GM19025 (cell line): ENCODE results near the gene PRSS12.
A peak's percentile ranks its signal among the peaks of the same experiment; 100 is the strongest.

Experiments used
- ATAC-seq: cut with Tn5 transposase; IDR thresholded peaks from one replicate; pipeline ENCODE4 v1.9.1; 2021; ENCODE audit warnings: mild to moderate bottlenecking, low read depth, moderate library complexity; ENCODE audit not compliant: unreplicated experiment

Gene PRSS12

DNA sequence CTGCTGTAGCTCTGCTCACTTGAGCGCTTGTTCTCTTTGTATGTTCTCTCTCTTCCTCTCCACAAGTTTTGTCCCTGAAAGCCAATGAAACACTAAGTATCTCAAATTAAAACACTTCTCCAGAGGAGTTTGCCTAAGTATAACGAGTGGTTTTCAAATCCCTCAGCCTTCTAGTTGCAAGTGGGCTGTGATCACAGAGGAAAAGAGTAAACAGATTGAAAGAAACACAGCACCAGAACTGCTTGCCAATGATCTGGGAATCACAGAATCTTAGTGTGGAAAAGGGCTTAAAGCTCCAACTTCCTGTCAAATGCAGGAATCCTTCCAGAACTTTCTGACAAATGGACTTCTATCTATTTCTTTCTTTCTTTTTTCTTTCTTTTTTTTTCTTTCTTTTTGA, 4.8 kb upstream of the PRSS12 start:
- ATAC-seq: no peak

DNA sequence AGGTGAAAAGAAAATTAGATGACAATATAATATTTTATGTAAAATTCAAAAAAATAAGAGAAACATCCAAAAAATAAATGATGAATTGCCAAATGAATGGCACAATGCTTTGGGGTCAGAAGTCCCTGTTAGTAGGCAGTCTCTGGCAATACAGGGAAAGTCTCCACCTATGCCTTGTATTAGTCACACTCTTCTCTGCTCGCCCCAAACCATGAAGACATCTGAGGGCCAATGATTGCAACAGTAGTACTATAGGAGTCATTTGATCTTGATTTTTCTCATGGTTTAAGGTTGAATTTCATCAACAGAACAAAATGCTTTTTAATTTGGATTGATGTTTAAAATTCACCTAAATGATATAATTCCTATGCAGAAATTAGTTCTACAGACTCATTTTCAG, 3.9 kb upstream of the PRSS12 start:
- ATAC-seq: no peak

DNA sequence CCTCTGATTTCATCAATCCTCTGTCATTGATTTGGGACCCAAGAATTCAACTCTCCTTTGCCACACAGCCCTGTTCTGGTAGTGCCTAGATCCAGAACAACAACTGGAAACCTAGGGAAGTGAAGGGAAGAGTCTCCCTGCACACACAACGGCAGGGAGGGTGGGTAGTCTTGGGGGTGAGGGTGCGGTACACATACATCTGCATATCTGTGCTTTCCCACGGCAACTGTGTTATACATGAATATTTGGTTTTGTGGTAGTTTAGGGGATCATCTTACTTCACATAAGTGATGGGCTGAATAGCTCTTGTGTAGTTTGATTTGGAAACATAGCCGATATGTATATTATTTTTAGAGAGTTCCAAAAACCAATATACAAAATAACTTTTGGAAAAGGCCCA, 3.3 kb upstream of the PRSS12 start:
- no peak for ATAC-seq

DNA sequence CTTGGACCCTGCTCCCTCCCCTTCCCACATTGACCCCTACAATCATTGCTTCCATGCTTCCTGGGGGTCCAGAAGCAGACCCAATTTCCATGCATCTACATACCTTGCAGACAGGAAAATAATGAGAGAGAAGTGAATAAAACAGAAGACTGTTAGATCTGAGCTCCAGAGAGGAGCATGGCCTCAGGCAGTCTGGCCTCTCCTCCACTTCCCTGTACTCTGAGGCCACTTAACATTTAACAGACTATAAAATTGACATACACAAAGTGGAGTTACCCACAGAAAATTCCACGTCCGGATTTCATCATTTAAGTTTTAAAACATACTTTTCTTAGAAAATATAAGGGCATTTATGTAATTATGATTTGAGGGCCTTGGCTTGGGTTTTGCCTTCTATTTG, 2.1 kb upstream of the PRSS12 start:
- no peak for ATAC-seq

DNA sequence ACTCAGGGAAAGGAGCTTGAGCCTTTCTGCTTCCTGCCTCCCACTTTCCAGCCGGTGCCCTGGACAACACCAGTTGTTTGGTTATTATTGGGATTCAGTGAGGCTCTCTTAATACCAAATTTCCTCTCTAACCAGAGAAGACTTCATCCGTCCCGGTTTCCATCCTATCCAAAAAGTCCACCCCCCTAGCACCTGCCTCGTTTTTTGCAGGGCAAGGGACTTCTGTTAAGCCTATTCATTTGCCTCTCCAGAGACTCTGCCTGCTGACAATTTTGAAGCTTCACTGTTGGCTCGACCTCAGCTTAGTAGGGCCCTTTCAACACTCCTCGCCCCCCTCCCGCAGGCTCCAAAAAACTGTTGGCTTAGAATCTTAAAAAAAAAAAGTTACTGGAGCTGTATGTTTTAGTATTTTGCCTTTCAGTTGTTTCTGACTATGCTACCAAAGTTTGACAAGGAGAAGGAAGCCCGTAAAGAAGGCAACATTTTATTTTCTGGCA, 779 bp upstream of the PRSS12 start:
- no peak for ATAC-seq

DNA sequence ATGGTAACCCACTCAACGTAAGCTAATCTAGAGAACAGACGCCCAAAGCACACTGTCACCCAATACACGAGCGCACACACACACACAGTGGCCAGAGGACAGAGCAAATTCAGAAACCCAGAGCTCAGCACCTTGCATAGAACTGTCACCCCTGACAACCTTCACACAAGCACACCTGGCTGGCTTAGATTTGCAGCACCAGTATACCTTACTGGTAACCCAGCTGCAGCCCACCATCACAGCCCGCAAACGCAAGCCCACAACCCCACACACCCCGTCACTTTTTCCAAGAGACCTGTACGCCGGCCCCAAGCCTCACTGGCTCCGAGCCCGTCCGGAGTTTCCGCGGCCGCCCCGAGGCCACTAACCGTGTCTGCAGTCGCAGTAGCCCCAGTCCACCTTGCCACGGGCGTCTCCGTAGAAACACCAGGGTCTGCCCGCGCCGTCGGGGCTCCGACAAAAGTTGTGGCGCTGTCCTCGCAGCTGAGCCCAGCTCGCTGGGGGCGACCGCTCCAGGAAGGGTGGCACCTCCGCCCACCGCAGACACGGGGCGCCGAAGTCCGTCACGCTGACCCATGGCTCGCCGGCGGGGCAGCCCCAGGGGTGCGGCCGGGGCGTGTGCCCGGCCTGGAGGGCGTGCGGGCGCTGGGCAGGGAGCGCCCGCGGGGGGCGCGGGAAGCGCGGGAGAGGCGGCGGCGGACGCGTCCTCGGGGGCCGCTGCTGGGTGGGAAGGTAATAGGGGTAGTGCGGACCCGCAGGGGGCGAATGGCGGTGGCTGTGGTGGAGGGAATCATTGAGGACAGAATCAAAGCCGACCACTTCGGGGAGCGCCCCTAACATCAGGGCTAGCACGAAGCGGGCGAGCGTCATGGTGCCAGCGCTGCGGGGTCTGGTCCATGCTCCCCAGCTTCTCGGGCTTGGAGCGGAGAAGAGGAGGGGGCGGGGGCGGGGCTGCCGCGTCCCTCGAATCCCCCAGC, 664 bp downstream of the PRSS12 start:
- ATAC-seq: peak; percentile 13

DNA sequence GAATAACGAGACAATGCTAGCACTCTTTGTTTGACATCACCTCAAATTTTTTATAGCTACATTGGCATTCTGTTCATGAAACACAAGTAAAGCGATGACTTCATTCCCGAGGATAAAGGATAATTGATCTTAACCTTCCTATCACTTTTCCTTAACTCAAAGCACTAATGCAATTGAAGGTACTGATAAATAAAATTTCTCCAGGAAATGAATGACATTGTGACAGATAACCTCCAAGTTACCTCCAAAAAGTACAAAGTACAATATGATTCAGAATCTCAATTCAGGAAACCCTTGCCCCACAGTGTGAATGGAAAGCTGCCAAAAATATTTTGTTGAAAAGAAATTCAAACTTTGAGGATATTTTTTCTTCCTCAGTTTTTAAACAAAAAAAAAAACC, 1.8 kb downstream of the PRSS12 start:
- ATAC-seq: no peak

DNA sequence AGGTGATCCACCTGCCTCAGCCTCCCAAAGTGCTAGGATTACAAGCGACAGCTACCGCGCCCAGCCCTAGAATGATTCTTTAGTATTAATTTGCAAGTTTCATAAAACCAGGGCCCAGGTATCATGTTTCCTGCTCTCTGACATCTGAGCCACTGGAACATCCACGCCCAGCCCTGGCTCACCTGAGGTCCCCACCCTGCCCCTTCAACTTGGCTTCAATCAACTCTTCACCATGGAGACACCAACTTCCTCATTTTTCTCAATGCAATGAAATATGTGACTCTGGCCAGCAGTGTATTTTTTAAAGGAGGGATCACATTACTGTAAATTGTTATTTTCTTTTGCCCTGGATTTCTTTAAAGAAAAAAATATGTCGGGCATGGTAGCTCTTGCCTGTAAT, 3.9 kb downstream of the PRSS12 start:
- no peak for ATAC-seq

DNA sequence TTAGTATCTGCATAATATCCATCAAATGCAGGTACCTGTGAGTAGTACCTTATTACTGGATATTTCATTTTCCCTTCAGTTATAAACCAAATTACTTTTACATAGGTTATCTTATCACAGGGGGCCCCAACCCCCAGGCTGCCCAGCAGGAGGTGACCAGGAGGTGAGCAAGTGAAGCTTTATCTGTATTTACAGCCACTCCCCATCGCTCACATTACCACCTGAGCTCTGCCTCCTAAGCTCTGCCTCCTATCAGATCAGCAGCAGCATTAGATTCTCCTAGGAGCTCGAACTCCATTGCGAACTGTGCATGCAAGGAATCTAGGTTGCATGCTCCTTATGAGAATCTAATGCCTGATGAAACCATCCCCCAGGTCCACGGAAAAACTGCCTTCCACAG, 6.3 kb downstream of the PRSS12 start:
- no peak for ATAC-seq

DNA sequence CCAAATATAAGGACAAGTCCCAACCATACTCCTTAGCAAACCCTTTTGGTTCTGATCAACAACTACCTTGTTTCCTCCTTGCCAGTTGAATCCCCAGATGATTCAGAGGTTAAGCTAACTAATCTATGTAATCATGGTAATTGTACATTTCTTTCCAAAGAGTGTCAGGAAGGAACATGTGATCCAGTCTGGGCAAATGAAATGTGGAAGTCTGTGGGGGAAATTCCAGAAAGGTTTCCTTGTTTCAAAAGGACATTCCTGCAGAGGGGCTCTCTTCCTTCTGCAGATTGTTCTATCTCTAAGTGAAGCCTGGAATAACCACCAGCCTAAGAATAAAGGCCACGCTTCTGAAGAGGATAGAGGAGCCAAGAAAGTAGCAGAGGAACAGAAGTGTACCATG, 7.0 kb downstream of the PRSS12 start:
- no peak for ATAC-seq

DNA sequence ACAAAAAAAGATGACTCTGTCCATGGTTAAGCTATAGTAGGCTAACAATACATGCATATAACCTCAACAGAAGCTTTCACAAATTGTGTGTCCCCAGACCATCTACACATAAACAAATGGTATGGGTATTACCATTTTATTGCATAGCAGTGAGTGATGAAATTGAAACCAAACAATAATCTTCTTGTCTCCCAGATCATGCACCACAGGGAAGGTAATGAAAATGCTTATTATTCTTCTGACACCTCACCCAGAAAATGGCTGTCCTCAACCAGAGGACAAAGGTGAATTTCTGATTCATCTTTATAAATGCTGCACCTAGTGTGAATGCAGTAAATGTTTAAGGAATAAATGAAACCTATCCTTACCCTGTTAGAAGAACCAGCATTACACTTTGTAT, 8.0 kb downstream of the PRSS12 start:
- ATAC-seq: no peak

DNA sequence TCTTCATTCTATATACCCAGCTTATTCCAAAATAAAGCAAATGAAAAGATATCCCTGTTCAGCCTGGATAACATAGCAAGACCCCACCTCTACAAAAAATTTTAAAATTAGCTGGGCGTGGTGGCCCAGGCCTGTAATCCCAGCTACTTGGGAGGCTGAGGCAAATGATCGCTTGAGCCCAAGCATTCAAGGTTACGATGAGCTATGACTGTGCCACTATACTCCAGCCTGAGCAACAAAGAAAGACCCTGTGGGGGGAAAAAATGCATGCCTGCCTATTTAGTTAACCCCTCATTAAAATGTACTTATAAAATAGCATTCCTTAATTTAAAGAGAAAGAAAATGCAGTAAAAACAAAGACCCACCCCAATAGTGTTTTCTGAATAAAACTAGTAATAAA, 9.3 kb downstream of the PRSS12 start:
- ATAC-seq: no peak

DNA sequence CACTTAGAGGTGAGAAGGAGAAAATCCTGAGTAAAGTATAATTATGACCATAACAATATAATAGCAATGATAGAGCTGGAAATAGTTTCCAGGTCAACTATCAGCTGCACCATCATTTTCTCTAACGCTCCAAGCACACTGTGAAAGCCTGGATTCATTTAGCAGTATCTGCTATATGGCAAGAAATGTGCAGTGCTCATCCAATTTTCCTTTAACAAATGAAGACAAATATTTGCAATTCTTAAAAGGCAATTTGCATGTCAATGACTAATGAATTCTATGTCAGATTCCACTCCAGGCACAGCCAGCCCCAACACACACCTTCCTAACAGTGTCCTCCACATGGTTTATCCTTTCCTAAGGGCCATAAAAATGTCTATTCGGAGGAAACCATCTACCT, 12.7 kb downstream of the PRSS12 start:
- ATAC-seq: no peak

DNA sequence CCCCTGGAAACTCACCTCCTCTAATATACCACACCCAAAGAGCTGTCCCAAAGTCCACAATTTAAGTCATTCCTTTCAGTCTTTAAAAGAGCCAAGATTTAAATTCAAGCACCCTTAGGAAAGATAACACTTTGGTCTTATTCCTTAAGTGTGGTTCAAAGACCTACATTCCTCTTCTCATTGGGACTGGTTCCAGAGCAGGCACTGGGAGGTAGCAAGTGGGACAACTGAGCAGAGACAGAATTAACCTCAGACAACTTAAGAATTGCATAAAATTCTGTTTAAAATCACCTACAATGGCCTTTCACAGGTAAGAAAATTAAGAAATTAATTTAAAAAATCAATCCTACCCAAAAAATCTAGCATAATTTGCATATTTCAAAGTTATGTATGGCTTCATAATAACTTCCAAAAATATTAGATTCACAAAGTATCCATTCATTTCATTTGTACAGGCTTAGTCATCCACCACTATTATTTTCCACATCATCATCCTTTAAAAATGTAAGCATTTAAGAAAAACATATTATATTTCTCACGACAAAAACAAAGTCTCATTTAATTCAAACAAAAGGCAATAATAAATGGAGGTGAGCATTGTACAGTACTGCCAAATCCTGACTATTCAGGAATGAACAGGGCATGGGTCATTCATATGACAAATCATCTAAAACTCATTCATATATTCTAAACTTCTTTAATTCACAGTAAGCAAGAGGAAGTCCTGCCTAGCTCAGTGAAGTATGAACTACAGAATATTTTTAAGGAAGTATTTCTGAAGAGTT, 13.6 kb downstream of the PRSS12 start:
- no peak for ATAC-seq

DNA sequence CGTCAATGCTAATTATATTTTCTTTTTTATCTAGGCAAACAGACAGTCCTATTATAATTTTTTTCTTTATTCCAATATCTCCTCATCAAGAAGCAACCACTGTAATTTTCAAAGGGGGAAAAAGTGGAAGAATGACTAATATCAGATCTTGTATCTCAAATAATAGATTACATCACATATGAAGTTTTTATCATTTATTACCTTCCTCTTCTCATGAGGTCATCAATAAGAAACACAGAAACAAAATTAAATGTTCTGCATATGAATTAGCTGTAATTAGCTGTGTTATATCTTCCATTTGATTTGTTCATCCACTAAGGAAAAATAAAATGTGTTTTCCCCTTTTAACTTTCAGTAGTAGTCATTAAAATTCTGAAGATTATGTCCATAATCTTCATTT, 14.3 kb downstream of the PRSS12 start:
- no peak for ATAC-seq

DNA sequence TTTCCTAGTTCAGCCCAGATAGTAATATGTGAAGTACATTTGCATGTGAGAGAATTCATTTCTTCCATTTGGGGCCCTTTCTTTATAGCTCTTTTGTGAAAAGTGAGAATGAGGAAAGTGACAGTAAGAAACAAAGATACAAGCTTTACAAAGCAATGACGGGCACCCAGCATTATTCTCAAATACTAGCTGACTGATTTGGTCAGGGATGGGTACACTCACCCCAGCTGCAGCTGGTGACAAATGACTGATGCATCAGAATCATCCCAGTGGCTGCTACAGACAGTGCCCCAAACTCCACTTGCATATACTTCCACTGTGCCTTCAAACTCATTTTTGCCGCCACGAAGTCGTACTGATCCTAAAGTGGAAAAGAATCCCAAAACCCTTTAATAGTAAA, 14.8 kb downstream of the PRSS12 start:
- ATAC-seq: no peak

DNA sequence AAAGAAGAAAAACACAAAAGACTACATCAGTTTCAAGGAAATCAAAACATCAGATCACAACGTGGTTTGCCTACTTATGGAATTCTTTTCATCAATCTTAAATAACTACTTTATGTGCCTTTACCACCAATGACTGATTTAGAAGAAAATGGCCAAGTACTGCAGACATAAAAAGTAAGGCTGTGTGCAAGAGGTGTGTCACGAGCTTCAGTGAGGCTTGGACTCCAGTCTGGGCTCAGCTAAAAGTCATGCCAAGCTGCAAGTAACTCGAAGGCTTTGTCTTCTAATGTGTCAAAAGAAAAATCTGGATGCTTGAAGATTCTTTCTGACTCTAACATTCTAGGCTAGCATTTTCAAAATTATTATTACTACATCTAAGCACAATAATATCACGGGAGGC, 17.0 kb downstream of the PRSS12 start:
- ATAC-seq: no peak

DNA sequence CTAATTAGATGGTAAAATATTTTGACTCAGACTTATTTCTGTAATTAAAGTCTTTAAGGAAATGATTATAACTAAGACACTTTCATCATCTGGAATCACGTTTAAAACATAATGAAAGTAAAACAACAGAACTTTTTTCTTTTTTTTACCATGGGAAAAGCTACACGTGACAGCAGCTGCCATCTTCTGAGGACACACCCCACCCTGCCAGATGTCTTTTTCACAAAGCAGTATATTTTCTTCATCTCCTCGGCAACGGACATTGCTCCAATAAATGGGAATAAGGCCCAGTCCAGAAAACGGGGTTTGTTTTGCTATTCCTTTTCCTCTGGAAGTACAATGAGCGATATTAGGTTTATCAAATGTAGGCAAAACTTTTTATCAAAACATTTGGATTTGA, 17.5 kb downstream of the PRSS12 start:
- no peak for ATAC-seq

DNA sequence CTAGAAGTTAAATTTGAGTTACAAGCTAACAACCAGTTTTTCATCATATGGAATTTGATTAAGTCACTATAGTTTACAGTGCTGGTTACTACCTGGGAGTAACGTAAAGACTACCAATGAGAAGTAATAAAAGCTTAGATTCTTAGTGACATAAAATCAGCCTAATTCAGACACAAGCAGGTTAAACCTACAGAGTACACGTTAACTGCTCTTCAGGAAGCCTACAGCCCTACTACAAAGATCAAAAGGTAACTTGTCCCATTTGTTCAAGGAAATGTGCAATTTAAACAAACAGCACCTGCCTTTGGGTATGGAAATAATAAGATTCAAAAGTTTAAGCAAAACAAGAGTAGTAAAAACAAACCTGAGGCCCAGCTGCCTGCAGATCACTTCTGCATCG, 21.5 kb downstream of the PRSS12 start:
- no peak for ATAC-seq

DNA sequence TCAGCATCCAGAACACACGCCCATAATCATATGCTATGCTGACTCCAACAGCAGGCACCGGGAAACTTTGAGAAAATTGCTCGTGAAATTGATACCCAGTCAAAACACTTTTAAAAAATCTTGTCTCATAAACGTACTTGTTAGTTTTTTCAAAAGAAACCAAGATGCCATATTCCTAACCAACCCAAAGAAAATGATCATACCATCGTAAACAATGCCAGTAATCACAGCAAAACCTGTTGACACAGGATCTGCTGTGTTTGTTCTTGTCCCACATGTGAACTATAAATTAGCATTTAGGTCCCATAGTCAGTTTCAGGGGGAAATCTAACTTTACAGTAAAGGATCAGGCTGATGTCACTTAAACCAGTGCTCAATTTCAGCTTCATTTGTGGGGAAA, 23.0 kb downstream of the PRSS12 start:
- ATAC-seq: no peak

DNA sequence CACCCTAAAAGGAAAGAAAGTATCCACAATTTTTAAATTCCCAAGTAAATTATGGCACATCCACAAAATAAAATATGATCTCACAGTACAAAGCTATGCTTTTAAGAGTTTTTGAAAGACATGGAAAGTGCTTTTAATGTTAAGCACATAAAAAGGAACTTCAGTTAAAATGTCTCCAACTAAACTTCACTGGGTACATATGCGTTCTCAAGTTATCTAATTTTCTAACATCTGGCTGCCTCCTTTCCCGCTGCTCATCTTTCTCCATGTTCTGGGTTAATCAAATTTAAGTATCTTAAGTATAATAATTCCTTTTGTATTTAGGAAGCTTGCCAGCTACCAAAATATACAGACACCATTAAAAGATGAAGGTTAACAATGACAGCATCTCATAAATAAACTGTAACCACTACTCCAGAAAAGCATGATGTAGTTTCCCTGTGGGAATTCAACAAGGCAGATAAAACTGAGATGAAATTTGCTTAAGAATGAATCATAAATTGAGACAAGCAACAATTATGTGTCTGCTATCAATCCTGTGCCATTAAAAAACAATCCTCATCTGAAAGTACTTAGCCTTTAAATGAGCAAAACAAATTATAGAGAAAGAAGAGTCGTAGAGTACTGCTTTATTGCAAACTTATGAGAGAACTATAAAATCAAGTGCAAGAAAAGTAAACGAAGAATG, 25.1 kb downstream of the PRSS12 start:
- no peak for ATAC-seq
